ENCODE data around the gene LMO7.

Gene LMO7

GRCh38 chr13:75836441-75836840 lies 200.3 kb downstream of the LMO7 start:
- Histone ChIP-seq H3K4me2 (ENCODE audit: low read length) (no peak overlapping the region), H2AFZ (ENCODE audit: low read length) (no peak overlapping the region), H4K20me1 (ENCODE audit: insufficient read depth, low read length) (no peaks in the 10 kb centered on the region), H3K9me2 (ENCODE audit: low read depth, low read length) (no peaks in the 10 kb centered on the region), H3K27me3 (ENCODE audit: insufficient read depth, low read length) (no peaks in the 10 kb centered on the region), H3K79me2 (ENCODE audit: insufficient read depth, low read length) (no peaks in the 10 kb centered on the region), H3K4me1 (ENCODE audit: insufficient read depth, low read length, severe bottlenecking) (no peaks in the 10 kb centered on the region), H3K9me3 (ENCODE audit: low read length) (no peaks in the 10 kb centered on the region), H3F3A (ENCODE audit: insufficient read depth, low read length) (no peaks in the 10 kb centered on the region), H3K9ac (ENCODE audit: low read length) (no peak overlapping the region), H3K4me3 (ENCODE audit: low read depth, low read length, poor library complexity, severe bottlenecking) (no peak overlapping the region), H3K27ac (ENCODE audit: low read depth, low read length, poor library complexity, severe bottlenecking) (no peak overlapping the region), H3K36me3 (ENCODE audit: insufficient read depth, low read length) (peaks cover 43% of the 10 kb centered on the region)
- no peak for TF ChIP-seq EZH2 (IDR thresholded peaks at IDR 0.05; ENCODE audit: borderline replicate concordance, low read length)
- no peak for TF ChIP-seq CTCF (IDR thresholded peaks at IDR 0.05; ENCODE audit: low read length)

DNA sequence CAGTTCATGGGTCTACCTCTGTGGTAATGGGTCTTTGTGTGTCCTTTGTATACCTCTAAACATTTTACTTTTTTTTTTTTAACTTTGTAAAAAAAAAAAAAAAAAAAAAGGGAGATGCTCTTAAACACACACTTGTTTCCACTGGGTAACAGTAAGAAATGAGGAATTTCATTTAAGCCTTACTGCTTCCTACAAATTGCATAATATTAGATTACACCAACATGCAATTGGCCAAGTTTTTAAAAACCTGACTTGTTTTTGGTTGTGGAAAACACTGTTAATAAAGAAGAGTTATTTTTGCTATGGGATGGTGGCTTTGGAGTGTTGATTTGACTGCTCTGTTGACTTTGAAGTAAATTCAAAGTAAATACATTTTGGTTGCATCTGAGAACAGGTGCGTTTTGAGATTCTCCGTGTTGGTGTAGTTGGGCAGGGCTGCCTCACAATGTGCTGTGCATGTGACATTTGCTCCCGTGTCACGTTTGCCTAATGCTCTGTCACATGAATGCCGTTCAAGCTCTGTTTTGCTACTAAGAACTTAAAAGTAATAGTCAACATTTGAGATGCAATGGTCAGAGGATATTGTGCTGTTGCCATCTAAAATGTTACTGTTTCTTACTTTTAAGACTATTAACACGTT lies 202.4 kb downstream of the LMO7 start:
- no peak overlapping the region for H3K4me2 ChIP-seq (ENCODE audit: low read length)
- TF ChIP-seq CTCF (IDR thresholded peaks at IDR 0.05; ENCODE audit: low read length) (no peak), EZH2 (IDR thresholded peaks at IDR 0.05; ENCODE audit: borderline replicate concordance, low read length) (no peak)
- no peaks in the 10 kb centered on the region for H3K9me3 ChIP-seq (ENCODE audit: low read length)
- no peaks in the 10 kb centered on the region for H3K79me2 ChIP-seq (ENCODE audit: insufficient read depth, low read length)
- H3K4me1 ChIP-seq (ENCODE audit: insufficient read depth, low read length, severe bottlenecking), result no peaks in the 10 kb centered on the region
- H3K36me3 ChIP-seq (ENCODE audit: insufficient read depth, low read length), result peaks cover 54% of the 10 kb centered on the region
- no peaks in the 10 kb centered on the region for H4K20me1 ChIP-seq (ENCODE audit: insufficient read depth, low read length)
- H3K4me3 ChIP-seq (ENCODE audit: low read depth, low read length, poor library complexity, severe bottlenecking), result no peak overlapping the region
- no peak overlapping the region for H3K27ac ChIP-seq (ENCODE audit: low read depth, low read length, poor library complexity, severe bottlenecking)
- H3F3A ChIP-seq (ENCODE audit: insufficient read depth, low read length), result no peaks in the 10 kb centered on the region
- no peak overlapping the region for H2AFZ ChIP-seq (ENCODE audit: low read length)
- no peaks in the 10 kb centered on the region for H3K27me3 ChIP-seq (ENCODE audit: insufficient read depth, low read length)
- no peak overlapping the region for H3K9ac ChIP-seq (ENCODE audit: low read length)
- no peaks in the 10 kb centered on the region for H3K9me2 ChIP-seq (ENCODE audit: low read depth, low read length)

GRCh38 chr13:75839406-75839805 lies 203.3 kb downstream of the LMO7 start:
- Histone ChIP-seq H3K79me2 (ENCODE audit: insufficient read depth, low read length) (no peaks in the 10 kb centered on the region), H3K27me3 (ENCODE audit: insufficient read depth, low read length) (no peaks in the 10 kb centered on the region), H3K4me2 (ENCODE audit: low read length) (no peak overlapping the region), H3K9ac (ENCODE audit: low read length) (no peak overlapping the region), H2AFZ (ENCODE audit: low read length) (no peak overlapping the region), H3K4me3 (ENCODE audit: low read depth, low read length, poor library complexity, severe bottlenecking) (no peak overlapping the region), H3K9me3 (ENCODE audit: low read length) (no peaks in the 10 kb centered on the region), H3F3A (ENCODE audit: insufficient read depth, low read length) (no peaks in the 10 kb centered on the region), H4K20me1 (ENCODE audit: insufficient read depth, low read length) (no peaks in the 10 kb centered on the region), H3K27ac (ENCODE audit: low read depth, low read length, poor library complexity, severe bottlenecking) (no peak overlapping the region), H3K9me2 (ENCODE audit: low read depth, low read length) (no peaks in the 10 kb centered on the region), H3K4me1 (ENCODE audit: insufficient read depth, low read length, severe bottlenecking) (no peaks in the 10 kb centered on the region), H3K36me3 (ENCODE audit: insufficient read depth, low read length) (peaks cover 60% of the 10 kb centered on the region)
- no peak for TF ChIP-seq CTCF (IDR thresholded peaks at IDR 0.05; ENCODE audit: low read length)
- TF ChIP-seq EZH2 (IDR thresholded peaks at IDR 0.05; ENCODE audit: borderline replicate concordance, low read length), result no peak
